NB4 (cell line): ENCODE results near the gene ATG13.

Source experiments
- DNase-seq: peaks from one replicate; pipeline ENCODE4 v3.0.0; 2010; ENCODE audit warnings: low read depth
- H3K4me3 ChIP-seq: one replicate; pipeline ENCODE4 v1.5.1; 2011; ENCODE audit warnings: mild to moderate bottlenecking, low read depth, low read length, moderate library complexity
- CTCF ChIP-seq: IDR thresholded peaks from one replicate; pipeline ENCODE4 v1.5.1; 2012; ENCODE audit warnings: low read depth, low read length
- MAX ChIP-seq: IDR thresholded peaks from 2 replicates; pipeline ENCODE4 v1.6.1; 2011; ENCODE audit warnings: low read depth, low read length
- MYC ChIP-seq: IDR thresholded peaks from 2 replicates; pipeline ENCODE4 v1.6.1; 2011; ENCODE audit warnings: low read depth, low read length
- POLR2A ChIP-seq: IDR thresholded peaks from 2 replicates; pipeline ENCODE4 v1.6.1; 2011; ENCODE audit warnings: mild to moderate bottlenecking; ENCODE audit not compliant: insufficient read length; ENCODE audit errors: extremely low read depth

The ATG13 gene

GRCh38 chr11:46676436-46677158 is 59.2 kb downstream of the ATG13 start:
- DNase-seq, result peak; percentile 67
- no peak for TF ChIP-seq MYC
- no peak overlapping the region for H3K4me3 ChIP-seq

DNA sequence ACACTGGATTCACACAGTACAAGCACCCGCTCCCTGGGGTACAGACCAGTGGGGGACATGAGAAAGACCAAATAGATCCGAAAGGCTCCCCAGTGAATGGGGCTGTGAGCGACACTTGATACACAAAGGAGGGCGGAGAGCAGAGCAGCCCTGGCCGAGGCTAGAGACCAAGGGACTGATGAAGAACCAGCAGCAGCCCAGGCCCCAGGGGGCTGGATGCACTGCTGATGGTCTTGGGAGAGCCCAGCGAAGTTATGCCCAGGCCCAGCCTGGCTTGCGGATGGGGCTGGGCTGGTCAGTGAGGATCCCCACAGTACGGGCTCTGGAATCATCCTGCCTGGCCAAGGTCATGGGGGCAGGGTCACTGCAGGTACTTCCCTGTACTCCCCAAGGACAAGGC is 59.8 kb downstream of the ATG13 start:
- no peak overlapping the region for H3K4me3 ChIP-seq
- TF ChIP-seq CTCF, result no peak
- TF ChIP-seq MAX, result no peak
- no peak for TF ChIP-seq MYC
- no peak for TF ChIP-seq POLR2A
- no peak for DNase-seq

DNA sequence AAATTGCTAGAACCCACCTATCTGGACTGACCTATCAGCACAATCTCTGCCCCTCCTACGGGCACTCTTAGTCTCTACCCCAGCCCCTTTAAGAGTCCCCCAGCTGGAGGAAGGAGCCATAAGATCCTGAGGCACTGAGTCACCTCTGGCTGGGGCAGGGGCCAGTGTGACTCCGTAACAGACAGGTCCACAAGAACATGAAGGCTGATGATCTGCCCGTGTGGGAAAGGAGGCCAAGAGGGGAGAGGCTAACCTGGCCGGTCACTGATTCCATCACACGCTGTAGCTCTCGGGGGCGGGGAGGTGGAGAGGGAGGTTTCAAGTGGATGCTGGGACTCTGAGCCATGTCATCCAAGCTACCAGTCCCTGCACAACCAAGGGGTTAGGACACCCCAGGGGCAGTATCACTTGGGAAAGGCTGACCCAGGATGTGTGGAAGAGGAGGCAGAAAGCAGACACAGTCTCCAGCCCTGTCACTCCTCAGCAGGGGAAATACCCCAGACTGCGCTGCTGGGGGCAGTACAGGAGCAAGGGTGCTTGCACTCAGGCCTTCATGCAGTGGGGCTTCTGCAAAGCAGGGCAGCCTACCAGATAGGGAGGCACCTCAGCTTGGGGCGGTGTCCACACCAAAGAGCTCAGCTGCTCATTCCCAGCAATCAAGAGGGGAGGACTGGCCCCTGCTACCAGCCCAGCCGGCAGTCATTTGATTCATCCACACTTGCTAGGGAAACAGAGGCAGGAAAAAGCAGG is 60.8 kb downstream of the ATG13 start:
- DNase-seq, result peak; percentile 48
- no peak overlapping the region for H3K4me3 ChIP-seq
- TF ChIP-seq CTCF (peak; percentile 11), MAX (no peak)

GRCh38 chr11:46678741-46679130 is 61.4 kb downstream of the ATG13 start:
- no peak overlapping the region for H3K4me3 ChIP-seq
- no peak for DNase-seq
- TF ChIP-seq MYC, result no peak
- no peak for TF ChIP-seq MAX
- TF ChIP-seq POLR2A, result no peak
- TF ChIP-seq CTCF, result no peak

DNA sequence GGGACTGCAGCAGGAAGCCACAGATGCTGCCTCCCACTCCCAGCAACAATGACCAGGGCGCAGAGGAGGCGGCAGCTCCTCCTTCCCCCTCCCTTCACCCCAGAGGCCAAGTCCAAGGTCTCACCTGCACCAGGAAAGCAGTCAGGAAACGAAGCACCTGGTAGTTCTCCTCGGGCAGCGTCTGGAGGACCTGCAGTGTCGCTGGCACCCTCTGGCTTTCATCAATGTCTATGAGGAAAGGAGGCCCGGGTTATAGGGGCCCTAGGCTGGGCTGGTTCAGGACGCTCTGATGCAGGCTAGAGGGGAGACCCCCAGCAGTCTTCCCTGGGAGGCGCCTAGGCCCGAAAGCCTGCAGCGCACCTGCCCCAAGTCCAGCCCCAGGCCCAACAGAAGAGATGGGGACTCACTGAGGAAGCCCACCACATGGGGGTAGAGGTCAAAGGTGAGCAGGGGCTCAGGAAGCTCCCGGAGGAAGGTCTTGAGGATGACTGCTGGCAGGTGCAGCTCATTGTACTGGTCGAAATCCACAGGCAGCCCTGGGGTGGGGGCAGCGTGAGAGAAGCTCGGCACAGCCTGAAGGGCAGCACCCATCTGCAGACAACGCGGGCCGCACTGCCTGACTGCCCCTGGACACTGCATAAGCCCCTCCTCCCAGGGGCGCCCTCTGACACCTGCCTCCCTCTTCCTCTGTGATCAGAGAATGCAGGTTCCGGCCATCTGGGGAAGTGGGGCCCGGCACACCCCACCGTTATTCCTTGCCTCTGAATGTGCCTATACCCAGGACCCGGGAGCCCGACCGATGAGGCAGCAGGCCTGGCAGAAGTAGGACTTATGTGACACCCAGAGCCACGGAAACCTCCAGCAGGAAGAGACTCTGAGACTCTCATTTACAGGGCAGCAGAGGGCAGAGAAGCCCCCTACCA is 62.1 kb downstream of the ATG13 start:
- DNase-seq, result no peak
- TF ChIP-seq MAX (no peak), CTCF (no peak), MYC (no peak), POLR2A (no peak)

More for the DNA sequence above, 62.1 kb downstream of the ATG13 start:
- no peak overlapping the region for H3K4me3 ChIP-seq
